Measurements from ENCODE around the gene ZBTB45.

- no peak for TF ChIP-seq CTCF (IDR thresholded peaks at IDR 0.05)
- no peak for TF ChIP-seq POLR2A (IDR thresholded peaks at IDR 0.05)
Observed at GRCh38 chr19:58482372-58482771, 37.2 kb downstream of the ZBTB45 start.
